SK-N-MC (cell line): Measurements from ENCODE around the gene ALDOC.

Source experiments
- EZH2 ChIP-seq: fragments of 200-600 bp; sonication (generic); IDR thresholded peaks from one replicate; pipeline ENCODE4 v1.6.1; 2017; ENCODE audit warnings: antibody characterized with exemption
- POLR2AphosphoS5 ChIP-seq: IDR thresholded peaks from 2 replicates; pipeline ENCODE4 v1.6.1; 2012; ENCODE audit warnings: mild to moderate bottlenecking, low read depth, low read length, borderline replicate concordance

- TF ChIP-seq POLR2AphosphoS5, result no peak
- no peak for TF ChIP-seq EZH2
These were observed 40.0 kb downstream of the ALDOC start for GRCh38 chr17:28536532-28537218.
